ENCODE measurements around the gene CCL25. TPM values are rescaled to one million over a fixed set of nuclear protein-coding genes. Genes with fewer than 3 reads are reported as not detected.
A peak's percentile ranks its signal among the peaks of the same experiment; 100 is the strongest.

CCL25 gene
- total RNA-seq, 1 donor from 2014 or later = 1.4 TPM

GRCh38 chr19:8045872-8046568 lies 6.5 kb upstream of the CCL25 start:
- H3K27ac Mint-ChIP-seq = no peak overlapping the region
- no peak for DNase-seq (ENCODE audit: extremely low spot score, unreplicated experiment)
- TF ChIP-seq CTCF (conservative IDR thresholded peaks at IDR 0.05) = no peak
- no peak overlapping the region for H3K4me3 Mint-ChIP-seq
- no peaks in the 10 kb centered on the region for H3K9me3 Mint-ChIP-seq
- peaks cover 7% of the 10 kb centered on the region for H3K27me3 Mint-ChIP-seq
- H3K36me3 Mint-ChIP-seq = no peaks in the 10 kb centered on the region
- H3K4me1 Mint-ChIP-seq (ENCODE audit: unreplicated experiment) = peaks cover 4% of the 10 kb centered on the region

GRCh38 chr19:8046569-8047165 lies 5.9 kb upstream of the CCL25 start:
- no peak overlapping the region for H3K4me3 Mint-ChIP-seq

GRCh38 chr19:8050274-8051096 lies 2.1 kb upstream of the CCL25 start:
- peak; percentile 88 for DNase-seq (ENCODE audit: extremely low spot score, unreplicated experiment)
- H3K36me3 Mint-ChIP-seq = no peaks in the 10 kb centered on the region
- H3K4me3 Mint-ChIP-seq = peak overlapping the region; percentile 75
- no peak for TF ChIP-seq CTCF (conservative IDR thresholded peaks at IDR 0.05)
- peaks cover 7% of the 10 kb centered on the region for H3K27me3 Mint-ChIP-seq
- H3K4me1 Mint-ChIP-seq (ENCODE audit: unreplicated experiment) = peaks cover 7% of the 10 kb centered on the region
- H3K9me3 Mint-ChIP-seq = no peaks in the 10 kb centered on the region
- peak overlapping the region; percentile 78 for H3K27ac Mint-ChIP-seq

More at GRCh38 chr19:8046569-8047165, 5.9 kb upstream of the CCL25 start:
- H3K9me3 Mint-ChIP-seq = no peaks in the 10 kb centered on the region
- peaks cover 4% of the 10 kb centered on the region for H3K4me1 Mint-ChIP-seq (ENCODE audit: unreplicated experiment)
- peaks cover 7% of the 10 kb centered on the region for H3K27me3 Mint-ChIP-seq
- TF ChIP-seq CTCF (conservative IDR thresholded peaks at IDR 0.05) = no peak
- H3K36me3 Mint-ChIP-seq = no peaks in the 10 kb centered on the region
- no peak overlapping the region for H3K27ac Mint-ChIP-seq
- no peak for DNase-seq (ENCODE audit: extremely low spot score, unreplicated experiment)

- Mint-ChIP-seq H3K36me3 (no peaks in the 10 kb centered on the region), H3K4me3 (no peak overlapping the region), H3K27me3 (no peaks in the 10 kb centered on the region), H3K9me3 (no peaks in the 10 kb centered on the region), H3K27ac (no peak overlapping the region), H3K4me1 (ENCODE audit: unreplicated experiment) (peaks cover 4% of the 10 kb centered on the region)
- no peak for DNase-seq (ENCODE audit: extremely low spot score, unreplicated experiment)
- TF ChIP-seq CTCF (conservative IDR thresholded peaks at IDR 0.05) = no peak
These were observed 1.6 kb downstream of the CCL25 start for GRCh38 chr19:8054169-8054568.

GRCh38 chr19:8056533-8056932 lies 4.0 kb downstream of the CCL25 start:
- Mint-ChIP-seq H3K4me1 (ENCODE audit: unreplicated experiment) (peaks cover 4% of the 10 kb centered on the region), H3K9me3 (no peaks in the 10 kb centered on the region), H3K36me3 (no peaks in the 10 kb centered on the region), H3K27me3 (no peaks in the 10 kb centered on the region), H3K27ac (no peak overlapping the region), H3K4me3 (no peak overlapping the region)
- DNase-seq (ENCODE audit: extremely low spot score, unreplicated experiment) = no peak
- no peak for TF ChIP-seq CTCF (conservative IDR thresholded peaks at IDR 0.05)

Measured in type B pancreatic cell (in vitro differentiated cells).